T follicular helper cell (primary cell): ENCODE measurements around the gene DPYSL3.

Source experiments
- DNase-seq: peaks from one replicate; pipeline ENCODE4 v3.0.0-alpha.2; 2020; ENCODE audit warnings: low read depth

Gene DPYSL3

DNA sequence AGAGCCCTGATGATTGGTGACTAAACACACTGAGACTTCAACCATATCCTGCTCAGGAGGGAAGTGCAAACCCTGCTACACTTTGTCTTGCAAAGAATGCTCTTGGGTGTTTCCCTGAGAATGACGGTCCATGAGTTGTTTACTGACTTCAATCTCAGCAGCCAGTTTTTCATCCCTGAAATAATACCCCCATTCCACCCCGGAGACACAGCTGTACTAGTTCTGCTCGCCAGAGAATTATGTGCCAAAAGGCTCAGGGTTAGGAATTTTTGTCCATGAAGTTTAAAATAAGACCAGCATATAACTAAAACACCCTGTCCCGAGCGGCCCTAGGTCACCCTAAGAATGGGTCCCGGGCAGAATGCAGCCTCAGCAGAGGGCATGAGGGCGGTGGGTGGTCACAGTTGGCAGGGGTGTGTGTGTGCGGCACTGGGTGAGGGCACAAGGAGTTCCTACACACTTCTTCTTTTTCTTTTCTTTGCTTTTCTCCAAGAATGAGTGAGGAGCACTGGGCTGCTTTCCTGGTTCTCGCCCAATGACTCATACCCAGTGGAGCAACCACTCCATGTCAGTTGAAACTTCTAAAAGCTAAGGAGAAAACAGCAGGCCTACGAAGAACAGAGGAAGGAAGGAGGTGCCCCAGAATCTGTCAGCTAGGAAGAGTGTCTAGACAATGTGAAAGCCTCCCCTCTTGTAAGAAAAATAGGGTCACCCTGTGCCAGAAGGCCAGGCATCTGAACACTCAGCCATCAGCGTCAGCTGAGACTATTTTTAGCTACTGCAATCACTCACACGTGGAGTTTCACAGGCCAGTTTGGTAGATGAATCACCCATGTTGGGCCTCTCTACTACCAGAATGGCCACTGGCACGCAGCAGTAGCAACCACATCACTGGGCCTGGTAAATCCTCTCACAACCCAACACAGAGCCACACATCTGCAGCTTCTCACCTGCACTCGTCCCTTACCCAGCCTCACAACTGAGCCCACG is 105.9 kb downstream of the DPYSL3 start:
- no peak for DNase-seq

DNA sequence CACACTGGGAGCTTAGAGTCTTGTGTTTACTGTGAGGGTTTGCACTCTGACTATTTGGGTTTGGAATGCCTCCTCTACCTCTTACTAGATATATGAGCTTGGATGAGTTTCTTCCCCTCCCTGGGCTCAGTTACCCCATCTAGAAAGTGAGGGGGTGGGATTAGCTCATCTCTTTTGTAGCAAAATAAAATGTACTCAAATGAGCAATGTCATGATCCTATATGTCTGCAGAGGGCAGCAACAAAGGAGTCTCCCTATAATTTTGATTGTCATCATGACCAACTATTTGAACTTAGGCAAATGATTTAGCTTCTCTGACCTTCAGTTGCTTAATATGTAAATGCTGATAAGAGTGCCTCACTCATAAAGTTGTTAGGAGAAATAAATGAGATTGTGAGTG is 109.0 kb downstream of the DPYSL3 start:
- DNase-seq: no peak

DNA sequence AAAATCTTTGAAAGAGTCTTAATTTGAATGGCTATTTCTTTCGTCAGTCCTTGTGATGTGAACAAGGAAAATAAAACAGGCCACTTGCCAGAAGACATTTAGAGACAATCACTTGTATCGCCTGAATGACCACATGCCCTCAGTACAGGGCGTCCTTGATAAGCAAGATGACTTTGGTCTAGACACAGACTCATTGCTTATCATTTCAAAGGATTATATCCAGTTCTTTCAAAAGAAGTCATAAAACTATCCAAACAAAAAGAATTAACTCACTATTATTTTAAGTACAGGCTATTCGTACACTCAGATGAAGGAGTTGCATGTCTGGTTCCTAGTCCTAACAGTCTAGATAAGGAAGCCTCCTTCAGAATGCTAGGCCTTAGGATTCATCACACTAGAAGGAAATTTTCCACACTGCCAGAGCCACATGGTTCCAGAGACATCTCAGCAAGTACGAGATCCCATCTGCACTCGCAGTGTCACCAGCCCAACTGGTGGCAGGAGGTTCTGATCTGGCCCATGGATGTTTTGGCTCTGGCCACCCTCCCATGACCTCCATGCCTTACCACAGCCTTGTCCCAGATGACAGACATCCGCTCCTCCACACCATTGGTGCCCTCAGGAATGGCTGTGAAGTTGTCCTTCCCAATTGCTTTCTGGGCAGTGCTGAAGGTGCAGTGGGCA is 109.6 kb downstream of the DPYSL3 start:
- no peak for DNase-seq

DNA sequence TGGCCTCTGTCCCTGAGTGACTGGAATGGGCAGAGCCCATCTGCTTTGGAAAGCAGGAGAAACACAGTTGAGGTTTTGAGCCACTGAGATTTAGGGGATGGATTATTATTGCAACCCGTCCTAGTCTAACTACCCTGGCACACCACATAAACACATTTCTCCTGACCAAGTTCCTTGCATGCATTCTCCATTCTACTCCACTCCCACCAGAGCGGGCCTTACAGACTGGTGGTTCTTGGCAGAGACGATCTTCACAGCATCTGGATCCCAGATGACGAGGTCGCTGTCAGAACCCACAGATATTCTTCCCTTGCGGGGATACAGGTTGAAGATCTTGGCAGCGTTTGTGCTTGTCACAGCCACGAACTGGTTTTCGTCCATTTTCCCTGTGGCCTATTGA is 111.0 kb downstream of the DPYSL3 start:
- no peak for DNase-seq

DNA sequence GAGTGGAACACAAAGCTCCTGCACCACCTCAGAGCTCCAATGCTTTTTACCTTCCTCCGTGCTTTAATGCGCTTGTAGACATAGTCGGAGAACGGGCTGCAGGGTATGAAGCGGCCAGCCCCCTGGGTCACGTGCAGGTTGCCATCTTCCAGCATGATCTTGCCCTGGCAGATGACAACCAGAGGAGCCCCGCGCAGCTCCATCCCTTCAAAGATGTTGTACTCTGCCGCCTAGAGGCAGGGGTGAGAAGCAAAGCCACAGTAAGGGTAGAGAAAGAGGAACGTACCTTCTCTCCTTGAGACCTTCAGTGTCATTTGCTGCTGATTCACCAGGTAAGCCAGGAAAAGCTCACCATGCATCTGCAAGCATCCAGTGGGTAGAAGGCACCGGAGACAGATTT is 112.3 kb downstream of the DPYSL3 start:
- DNase-seq: no peak

DNA sequence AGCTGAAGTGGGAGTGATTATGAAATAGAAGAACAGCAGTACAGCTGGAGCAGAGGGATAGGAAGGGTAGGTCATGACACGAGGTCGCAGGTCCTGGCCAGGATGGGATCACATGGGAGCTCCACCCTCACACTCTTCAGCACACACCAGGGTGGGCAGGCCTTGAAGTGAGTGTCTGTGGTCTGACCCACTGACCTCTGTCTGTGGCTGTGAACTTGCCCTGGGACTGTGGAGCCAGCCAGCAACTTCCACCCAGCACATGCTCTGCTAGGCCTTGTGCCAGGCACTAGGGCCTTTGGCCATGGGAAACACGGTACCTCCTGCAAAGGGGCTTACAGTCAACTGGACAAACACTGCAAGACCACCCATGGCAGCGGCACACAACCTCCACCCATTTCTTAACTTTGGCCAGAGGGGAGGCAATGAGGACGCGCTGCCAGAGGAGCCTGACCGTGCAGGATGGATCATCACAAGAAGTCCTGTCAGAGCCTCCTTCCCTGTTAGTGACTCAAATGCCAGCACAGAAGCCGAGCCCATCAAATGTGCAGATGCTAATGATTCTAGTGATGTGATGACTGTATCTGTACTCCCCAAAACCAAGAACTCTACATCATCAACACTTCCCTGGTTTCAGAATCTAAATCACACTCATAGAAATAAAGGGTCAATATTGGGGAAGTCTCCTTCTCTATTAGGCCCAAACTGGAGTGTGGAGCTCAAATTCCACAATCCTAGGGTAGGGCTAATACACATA is 113.6 kb downstream of the DPYSL3 start:
- DNase-seq: no peak

DNA sequence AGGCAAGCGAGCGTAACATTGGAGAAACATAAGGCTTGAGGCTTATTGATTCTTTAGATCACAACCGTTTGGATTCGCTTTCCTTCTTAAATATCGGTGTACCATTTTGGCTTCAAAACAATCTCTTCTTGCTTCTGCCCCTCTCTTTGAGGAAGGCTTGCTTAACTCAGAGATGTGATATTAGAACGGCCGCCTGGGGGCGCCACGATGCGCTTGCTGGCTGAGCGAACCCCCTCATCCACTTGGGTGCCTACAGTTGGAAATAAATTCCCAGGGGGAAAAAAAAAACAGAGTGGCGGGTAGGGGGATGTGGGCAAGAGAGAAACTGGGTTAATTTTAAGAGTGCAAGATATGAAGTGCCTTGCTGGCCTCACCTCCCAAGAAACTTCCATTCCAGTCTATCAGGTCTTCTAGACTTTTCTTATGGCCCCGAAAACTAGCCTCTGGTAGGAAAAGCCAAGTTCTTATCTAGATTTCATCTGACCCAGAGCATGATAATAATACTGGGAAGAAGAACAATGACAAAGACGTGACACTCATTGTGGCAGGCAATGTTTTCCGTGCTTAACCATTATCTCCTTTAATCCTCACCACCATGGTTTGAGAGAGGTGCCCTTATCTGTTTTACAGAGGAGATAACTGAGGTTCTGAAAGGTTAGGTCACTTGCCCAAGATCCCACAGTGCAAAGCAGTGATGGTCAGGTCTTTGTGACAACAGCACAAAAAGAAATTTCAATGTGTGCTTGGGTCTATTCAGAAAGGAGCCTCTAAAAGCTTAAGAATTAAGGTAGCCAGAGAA is 115.8 kb downstream of the DPYSL3 start:
- DNase-seq: no peak

DNA sequence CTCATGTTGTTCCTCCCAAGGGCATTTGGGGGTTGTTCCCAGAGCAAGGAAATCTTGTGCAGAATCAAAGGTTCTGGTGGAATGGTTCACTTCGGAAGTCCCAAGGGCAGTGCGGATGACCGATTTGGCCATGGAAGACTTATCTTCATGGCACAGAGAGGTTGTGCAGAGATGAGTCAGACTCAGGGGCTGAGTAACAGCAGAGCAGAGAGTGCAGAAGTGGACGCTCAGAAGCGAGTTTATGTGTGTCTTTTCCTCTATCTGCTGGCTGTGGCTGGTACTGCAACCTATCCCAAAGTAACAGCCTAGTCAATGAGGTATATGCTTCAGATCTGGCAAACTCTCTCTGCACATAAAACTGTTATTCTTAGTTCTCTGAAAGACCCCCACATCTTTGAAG is 118.1 kb downstream of the DPYSL3 start:
- DNase-seq: no peak

DNA sequence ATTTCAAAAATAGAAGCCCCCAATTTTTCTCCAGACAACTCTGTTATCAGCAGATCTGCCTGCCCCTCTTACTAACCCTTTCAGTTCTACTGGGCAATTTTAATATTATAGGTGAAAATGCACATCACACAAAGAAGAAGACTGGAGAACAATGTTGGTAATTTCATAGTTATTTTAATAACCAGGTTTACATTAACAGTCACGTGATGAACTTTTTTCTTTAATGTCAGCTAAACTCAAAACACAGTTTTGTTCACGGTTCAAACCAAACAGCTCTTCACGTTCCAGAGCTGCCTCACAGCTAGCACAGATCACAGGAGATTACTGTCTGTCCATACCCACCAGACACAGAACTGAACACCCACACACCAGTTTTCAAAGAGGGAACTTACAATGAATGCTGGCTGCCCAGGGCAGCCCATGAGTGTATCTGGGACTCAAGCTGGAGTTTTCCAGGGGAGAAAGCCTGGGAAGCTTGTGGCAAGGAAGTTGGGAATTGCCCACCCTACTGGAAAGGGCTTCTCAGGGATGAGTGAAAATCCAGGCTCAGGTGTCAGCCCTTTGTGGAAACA is 119.1 kb downstream of the DPYSL3 start:
- DNase-seq: no peak

DNA sequence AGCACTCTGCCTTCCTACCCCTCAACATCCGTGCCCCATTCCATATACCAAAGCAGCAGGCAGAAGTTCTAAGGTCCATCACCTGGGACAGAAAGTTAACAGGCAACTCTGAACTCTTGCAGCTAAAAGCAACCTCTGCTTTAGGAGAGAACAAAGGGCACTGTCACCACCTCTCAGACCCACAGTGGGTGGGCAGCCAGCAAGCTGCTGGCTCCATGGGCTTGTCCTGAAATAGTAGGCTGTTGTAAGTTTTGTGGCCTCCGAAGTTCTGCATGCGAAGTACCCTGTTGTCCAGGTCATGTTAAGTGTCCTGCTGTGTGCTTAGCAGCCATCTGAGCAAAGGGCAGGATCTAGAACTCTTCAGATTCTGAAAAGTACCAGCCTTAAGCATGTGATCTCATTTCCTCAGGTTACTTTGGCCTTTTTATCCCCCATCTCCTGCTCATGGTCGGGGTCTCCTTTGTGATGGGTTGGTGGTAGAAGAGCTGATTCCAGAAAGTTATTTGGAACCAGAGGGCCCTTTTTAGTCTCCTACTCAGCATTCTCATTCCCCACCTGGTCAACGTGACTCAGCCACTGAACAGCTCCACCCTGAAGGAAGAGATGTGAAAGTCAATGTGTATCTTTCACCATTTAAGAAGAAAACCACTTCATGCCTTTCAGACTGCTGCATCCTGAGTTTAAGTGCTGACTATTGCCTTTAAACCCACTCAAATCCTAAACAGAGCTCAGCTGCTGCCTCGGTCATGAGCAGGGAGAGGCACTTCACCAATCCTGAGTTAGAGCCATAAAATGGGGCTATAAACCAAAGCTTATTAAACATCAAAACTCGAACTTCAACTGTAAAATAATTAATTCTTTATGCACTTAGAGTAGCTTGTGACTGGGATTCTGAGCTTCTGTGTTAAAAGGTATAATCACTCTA is 121.4 kb downstream of the DPYSL3 start:
- no peak for DNase-seq

DNA sequence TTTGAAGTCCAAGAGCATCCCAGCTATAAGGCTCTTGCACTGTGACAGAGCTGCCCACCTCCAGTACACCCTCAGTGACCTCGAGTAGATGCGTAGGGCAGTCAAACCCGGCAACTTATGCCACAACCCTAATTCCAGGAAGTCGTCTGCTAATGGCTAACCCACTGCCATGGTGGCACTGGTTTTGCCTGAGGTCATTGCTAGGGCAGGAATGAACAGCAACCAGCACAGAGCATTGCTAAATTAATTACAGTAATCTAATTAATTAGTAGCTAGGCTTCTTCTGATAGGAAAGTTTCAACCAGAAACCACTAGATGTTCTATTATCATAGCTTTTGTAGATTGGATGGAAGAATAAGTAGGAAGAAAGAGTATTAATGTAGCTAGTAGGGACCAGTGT is 122.8 kb downstream of the DPYSL3 start:
- DNase-seq: no peak

DNA sequence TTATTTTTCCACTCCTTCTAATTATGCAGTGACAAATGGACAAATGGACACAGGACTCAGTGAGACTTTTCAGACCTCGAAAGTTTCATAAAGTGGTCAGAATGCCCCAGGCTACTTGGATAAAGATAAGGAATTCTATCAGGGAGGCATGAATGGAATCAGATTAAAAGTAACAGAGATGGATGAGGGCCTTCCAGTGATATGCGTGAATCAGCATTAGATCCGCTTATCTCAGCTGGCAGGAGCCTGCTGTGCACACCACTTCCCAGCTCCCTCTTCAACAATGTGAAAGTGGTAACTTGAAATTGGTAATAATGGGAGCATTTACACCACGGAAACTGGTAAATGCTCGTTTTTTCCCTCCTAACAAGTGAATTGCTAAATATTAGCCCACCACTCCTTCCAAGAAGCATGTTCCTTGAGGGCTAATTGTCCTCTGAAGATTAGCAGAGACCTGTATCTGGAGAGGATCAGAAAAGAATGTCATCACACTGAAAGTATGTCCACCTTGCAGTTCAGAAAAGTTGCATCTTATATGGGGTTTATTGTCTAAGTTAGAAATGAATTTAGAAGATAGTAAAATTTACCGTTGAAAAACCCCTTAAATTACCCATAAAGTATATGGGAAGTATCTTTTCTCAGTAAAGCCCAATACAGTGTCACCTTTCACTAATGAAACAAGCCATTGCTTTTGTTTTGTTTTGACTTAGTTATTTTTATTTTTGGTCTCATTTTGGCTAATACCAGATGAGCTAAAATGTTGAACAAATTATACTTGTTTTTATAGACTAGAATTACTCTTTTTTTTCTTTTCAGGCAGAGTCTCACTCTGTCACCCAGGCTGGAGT is 125.3 kb downstream of the DPYSL3 start:
- DNase-seq: no peak

DNA sequence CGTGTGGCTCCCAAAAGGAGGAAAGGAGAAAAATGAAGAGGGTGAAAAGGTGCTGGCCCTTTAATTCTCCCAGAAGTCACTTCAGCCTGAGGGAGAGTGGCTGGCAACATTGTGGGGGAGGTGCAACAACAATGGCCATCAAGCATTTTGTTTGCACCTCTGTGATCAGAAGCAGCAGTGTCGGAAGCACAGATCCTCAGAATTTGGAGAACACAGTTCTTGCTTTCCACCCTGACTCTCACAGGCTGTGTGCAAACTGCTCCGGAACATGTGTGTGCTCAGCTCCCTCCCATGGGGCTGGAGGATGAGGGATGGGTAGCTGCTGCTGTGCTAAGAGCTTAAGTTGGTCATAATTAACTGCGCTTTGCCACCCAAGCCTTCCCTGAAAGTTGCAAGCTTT is 127.1 kb downstream of the DPYSL3 start:
- DNase-seq: no peak

DNA sequence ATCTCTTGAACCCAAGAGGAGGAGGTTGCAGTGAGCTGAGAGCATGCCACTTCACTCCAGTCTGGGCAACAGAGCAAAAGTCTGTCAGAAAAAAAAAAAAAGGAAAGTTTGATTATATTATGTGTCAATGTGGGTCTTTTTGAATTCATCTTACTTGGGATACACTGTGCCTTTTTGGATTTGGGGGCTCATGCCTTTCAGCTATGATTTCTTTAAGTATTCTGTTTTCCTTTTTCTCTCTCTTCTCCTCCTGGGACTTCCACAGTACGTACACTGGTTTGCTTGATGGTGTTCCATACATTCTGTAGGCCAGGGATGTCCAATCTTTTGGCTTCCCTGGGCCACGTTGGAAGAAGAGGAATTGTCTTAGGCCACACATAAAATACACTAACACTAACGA is 128.3 kb downstream of the DPYSL3 start:
- DNase-seq: no peak

DNA sequence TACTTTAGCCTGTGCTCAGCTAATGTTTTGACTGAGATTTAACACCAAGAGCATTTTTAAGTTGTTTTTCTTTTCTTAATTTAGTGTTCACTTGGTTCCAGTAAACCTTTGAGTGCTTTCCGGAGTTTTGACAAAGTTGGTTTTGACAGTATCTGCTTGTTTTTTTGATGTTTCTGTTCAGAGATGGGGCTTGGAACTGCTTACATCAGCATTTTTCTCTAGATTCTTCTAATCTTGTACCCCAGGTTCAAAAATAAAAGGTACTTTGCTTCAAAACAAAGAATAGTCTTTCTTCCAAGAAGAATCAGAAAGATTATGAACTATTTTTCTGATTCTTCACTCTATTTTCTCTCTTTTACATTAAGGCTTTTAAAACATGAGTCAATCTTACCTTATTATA is 132.2 kb downstream of the DPYSL3 start:
- no peak for DNase-seq

DNA sequence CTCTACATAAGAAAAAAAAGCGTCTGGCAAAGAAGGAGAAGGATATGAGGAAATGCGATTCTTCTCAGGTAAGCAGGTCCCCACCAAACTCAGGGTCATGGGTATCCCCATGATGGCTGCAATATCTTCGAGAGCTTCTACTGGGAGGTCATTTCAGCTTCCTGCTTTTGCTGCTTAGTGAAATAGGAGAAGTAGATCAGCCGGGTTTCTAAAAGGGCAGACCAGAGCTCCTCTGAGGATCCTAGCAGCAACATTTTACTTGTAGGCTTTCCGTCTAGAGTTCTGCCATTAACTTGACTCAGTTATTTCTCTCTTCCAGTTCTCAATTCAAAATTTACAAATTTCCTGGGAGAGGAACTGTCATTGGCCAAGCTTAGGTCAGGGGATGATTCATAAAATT is 134.7 kb downstream of the DPYSL3 start:
- DNase-seq: no peak

DNA sequence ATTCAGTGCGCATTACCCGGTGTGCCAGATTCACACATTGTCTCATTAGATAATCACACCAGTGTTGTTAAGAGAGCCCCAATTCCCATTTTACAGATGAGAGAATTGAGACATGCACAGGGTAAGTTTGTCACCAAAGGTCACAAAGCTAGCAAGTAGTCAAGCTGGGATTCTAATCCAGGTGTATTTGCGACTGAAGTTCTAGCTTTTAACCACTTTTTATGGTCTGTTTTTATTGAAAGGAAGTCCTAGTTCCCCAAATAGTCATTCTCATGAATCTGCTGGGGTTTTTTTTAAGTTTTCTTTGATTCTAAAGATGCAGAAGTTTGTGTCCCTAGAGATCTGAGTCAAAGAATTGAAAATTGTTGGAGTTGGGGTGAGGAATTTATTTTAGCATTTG is 136.5 kb downstream of the DPYSL3 start:
- no peak for DNase-seq

DNA sequence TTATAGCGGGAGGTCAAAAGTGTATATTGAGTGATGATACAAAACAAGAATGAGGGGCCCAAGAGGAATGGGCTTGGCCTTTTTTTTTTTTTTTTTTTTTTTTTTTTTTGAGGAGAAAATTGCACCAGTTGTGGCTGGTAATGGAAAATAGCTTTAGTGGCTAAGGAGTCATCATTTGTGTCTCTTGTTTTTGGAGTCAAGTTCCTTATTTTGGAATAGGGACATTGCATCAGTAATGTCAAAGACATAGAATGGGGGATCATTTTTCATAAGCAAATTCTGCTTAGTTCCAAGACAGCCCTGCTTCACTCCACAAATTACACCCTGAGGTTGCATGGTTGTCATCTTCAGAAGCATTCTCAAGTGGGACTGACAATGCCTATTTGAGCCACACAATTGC is 137.7 kb downstream of the DPYSL3 start:
- DNase-seq: no peak

DNA sequence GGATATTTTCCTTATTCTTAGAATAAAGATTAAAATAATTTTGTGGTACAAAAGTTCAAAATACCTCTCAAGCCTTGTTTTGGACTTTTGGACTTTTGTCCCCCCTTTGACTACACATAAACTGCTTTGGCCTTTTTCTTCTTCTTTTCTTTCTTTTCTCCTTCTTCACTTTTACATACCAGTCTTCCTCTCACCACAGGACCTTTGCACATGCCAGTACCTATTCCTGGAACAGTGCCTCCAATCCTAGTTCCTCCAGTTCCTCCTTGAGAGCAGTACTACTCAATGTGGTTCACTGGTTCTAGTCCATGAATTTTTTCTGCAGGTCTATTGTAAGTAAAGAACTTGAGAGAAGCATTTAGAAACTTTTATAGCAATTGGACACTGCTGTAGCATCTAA is 138.6 kb downstream of the DPYSL3 start:
- no peak for DNase-seq
